ENCODE data around the gene LARP6. TPM values are rescaled to one million over a fixed set of nuclear protein-coding genes. Genes with fewer than 3 reads are reported as not detected.
A peak's percentile ranks its signal among the peaks of the same experiment; 100 is the strongest.

The LARP6 gene
- total and polyA plus RNA-seq, 2 of the 13 experiments (the other 11 are each of a cell fraction or from before 2014, with no cell fraction given) = 2.9 to 8.2 TPM

- no peak for TF ChIP-seq SMC3 (IDR thresholded peaks at IDR 0.05; ENCODE audit: low read length)
- TF ChIP-seq ATAD3A (CRISPR knock-in tag; IDR thresholded peaks at IDR 0.05) = no peak
- no peak for TF ChIP-seq MATR3 (CRISPR knock-in tag; IDR thresholded peaks at IDR 0.05)
- TF ChIP-seq ZNF225 (CRISPR knock-in tag; IDR thresholded peaks at IDR 0.05) = no peak
- TF ChIP-seq, protein P1, sequence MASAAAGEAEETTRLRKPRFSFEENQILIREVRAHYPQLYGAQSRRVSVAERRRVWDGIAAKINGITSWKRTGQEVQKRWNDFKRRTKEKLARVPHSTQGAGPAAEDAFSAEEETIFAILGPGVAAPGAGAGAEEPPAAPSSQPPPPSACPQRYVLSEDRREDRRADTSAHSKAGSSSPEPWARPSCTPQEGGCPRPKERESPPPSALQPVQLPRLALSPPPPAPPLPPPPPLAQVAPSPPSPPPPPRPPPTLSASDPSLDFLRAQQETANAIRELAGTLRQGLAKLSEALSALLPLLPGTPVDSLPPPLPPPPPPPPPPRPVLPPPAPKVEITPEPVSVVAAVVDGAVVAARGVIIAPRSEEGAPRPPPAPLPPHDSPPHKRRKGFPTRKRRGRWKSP (CRISPR knock-in tag; IDR thresholded peaks at IDR 0.05) = no peak
- peak; percentile 39; the same call in 1 of the 2 replicates for TF ChIP-seq NCOR1 (IDR thresholded peaks at IDR 0.05; ENCODE audit: borderline replicate concordance, low read length)
- no peak for TF ChIP-seq ZNF557 (CRISPR knock-in tag; IDR thresholded peaks at IDR 0.05)
- TF ChIP-seq SMAD1 (CRISPR knock-in tag; IDR thresholded peaks at IDR 0.05; ENCODE audit: borderline replicate concordance, low read depth) = no peak
- TF ChIP-seq GRHL1 (CRISPR knock-in tag; conservative IDR thresholded peaks at IDR 0.05) = no peak
- TF ChIP-seq TSC22D2 (CRISPR knock-in tag; IDR thresholded peaks at IDR 0.05; ENCODE audit: borderline replicate concordance) = no peak
- TF ChIP-seq IRF2 (CRISPR knock-in tag; IDR thresholded peaks at IDR 0.05) = peak; percentile 67; the same call in 1 of the 2 replicates
- TF ChIP-seq SMAD9 (CRISPR knock-in tag; IDR thresholded peaks at IDR 0.05) = no peak
- TF ChIP-seq, protein P2, sequence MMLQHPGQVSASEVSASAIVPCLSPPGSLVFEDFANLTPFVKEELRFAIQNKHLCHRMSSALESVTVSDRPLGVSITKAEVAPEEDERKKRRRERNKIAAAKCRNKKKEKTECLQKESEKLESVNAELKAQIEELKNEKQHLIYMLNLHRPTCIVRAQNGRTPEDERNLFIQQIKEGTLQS (CRISPR knock-in tag; IDR thresholded peaks at IDR 0.05) = peak; percentile 33; the same call in 1 of the 2 replicates
- no peak for TF ChIP-seq ZNF841 (CRISPR knock-in tag; IDR thresholded peaks at IDR 0.05; ENCODE audit: borderline replicate concordance)
- no peak for TF ChIP-seq NFE2L2 (IDR thresholded peaks at IDR 0.05; ENCODE audit: low read length)
- TF ChIP-seq ZNF234 (CRISPR knock-in tag; conservative IDR thresholded peaks at IDR 0.05) = no peak
- TF ChIP-seq, protein P3, sequence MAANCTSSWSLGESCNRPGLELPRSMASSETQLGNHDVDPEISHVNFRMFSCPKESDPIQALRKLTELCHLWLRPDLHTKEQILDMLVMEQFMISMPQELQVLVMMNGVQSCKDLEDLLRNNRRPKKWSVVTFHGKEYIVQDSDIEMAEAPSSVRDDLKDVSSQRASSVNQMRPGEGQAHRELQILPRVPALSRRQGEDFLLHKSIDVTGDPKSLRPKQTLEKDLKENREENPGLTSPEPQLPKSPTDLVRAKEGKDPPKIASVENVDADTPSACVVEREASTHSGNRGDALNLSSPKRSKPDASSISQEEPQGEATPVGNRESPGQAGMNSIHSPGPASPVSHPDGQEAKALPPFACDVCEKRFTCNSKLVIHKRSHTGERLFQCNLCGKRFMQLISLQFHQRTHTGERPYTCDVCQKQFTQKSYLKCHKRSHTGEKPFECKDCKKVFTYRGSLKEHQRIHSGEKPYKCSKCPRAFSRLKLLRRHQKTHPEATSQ (CRISPR knock-in tag; IDR thresholded peaks at IDR 0.05; ENCODE audit: borderline replicate concordance) = no peak
- TF ChIP-seq EZH2 (conservative IDR thresholded peaks at IDR 0.05; ENCODE audit: low read depth, low read length) = no peak
- TF ChIP-seq NFYC (CRISPR knock-in tag; IDR thresholded peaks at IDR 0.05) = peak; percentile 62
- TF ChIP-seq ZNF367 (CRISPR knock-in tag; IDR thresholded peaks at IDR 0.05; ENCODE audit: borderline replicate concordance) = no peak
- TF ChIP-seq DNMT1 (CRISPR knock-in tag; IDR thresholded peaks at IDR 0.05) = no peak
- TF ChIP-seq ZNF644 (CRISPR knock-in tag; IDR thresholded peaks at IDR 0.05; ENCODE audit: low read depth) = no peak
- TF ChIP-seq ZNF737 (CRISPR knock-in tag; IDR thresholded peaks at IDR 0.05; ENCODE audit: borderline replicate concordance) = no peak
- peak; percentile 71 for TF ChIP-seq ZNF160 (CRISPR knock-in tag; IDR thresholded peaks at IDR 0.05)
- no peak for TF ChIP-seq ZFP62 (CRISPR knock-in tag; IDR thresholded peaks at IDR 0.05)
- TF ChIP-seq ZNF326 (CRISPR knock-in tag; IDR thresholded peaks at IDR 0.05; ENCODE audit: borderline replicate concordance) = no peak
- no peak for TF ChIP-seq LCORL (IDR thresholded peaks at IDR 0.05)
- TF ChIP-seq LCORL (CRISPR knock-in tag; IDR thresholded peaks at IDR 0.05) = no peak
- peak; percentile 83 for TF ChIP-seq ZMYM4 (CRISPR knock-in tag; IDR thresholded peaks at IDR 0.05)
Measured at GRCh38 chr15:70892002-70892911, 38.3 kb upstream of the LARP6 start, which contains the start of the genes LRRC49 and THAP10 (continued).
